AG04449 (cell line): Measurements from ENCODE around the gene FBXO31.

Source experiments
- CTCF ChIA-PET: fragments of 350-600 bp; formaldehyde crosslinking; extraction: SDS; loops from one replicate; lab custom pipeline; 2021; ENCODE audit warnings: antibody characterized with exemption; lab: Yijun Ruan, JAX
- POLR2A ChIA-PET: fragments of 400-600, 350-600 bp; formaldehyde crosslinking; extraction: SDS; loops from one replicate; lab custom pipeline; 2020; ENCODE audit warnings: antibody characterized with exemption, inconsistent platforms; lab: Yijun Ruan, JAX
- DNase-seq: peaks from one replicate; pipeline ENCODE4 v3.0.0-alpha.2; 2010; ENCODE audit warnings: low read depth, low spot score
- H3K4me3 ChIP-seq: 2 replicates; pipeline ENCODE4 v1.5.1; 2011; ENCODE audit warnings: low read depth, mild to moderate bottlenecking, control low read depth, low read length
- CTCF ChIP-seq: IDR thresholded peaks from one replicate; pipeline ENCODE4 v1.5.1; 2011; ENCODE audit warnings: mild to moderate bottlenecking, moderate library complexity, low read length, control low read depth, inconsistent platforms; ENCODE audit not compliant: insufficient read depth; ENCODE audit errors: missing control alignments

Gene FBXO31

GRCh38 chr16:87320510-87321227 is 62.9 kb downstream of the FBXO31 start:
- TF ChIP-seq CTCF = no peak
- no peak overlapping the region for H3K4me3 ChIP-seq
- ChIA-PET POLR2A (no interaction called here), CTCF (interaction anchor here (1.1 to 1.4 kb wide), 2 partner anchors 11 to 14 kb away, joined by 3 read pairs; no protein-coding TSS in a partner anchor)
- DNase-seq = no peak

- POLR2A ChIA-PET = no interaction called here
- H3K4me3 ChIP-seq = no peak overlapping the region
- no peak for DNase-seq
- CTCF ChIA-PET = no interaction called here
- no peak for TF ChIP-seq CTCF
These were observed 63.5 kb downstream of the FBXO31 start for GRCh38 chr16:87319997-87320491.

GRCh38 chr16:87319011-87319410 is 64.6 kb downstream of the FBXO31 start:
- ChIA-PET CTCF (interaction anchor here (0.7 to 2.3 kb wide), 6 partner anchors 9 to 755 kb away, joined by 3 to 10 read pairs (median 3); no protein-coding TSS in a partner anchor), POLR2A (no interaction called here)
- TF ChIP-seq CTCF = no peak
- no peak overlapping the region for H3K4me3 ChIP-seq
- DNase-seq = no peak

GRCh38 chr16:87317750-87318644 is 65.6 kb downstream of the FBXO31 start:
- ChIA-PET POLR2A (interaction anchor here (0.7 kb wide), 1 partner anchor 140 kb away, joined by 3 read pairs; no protein-coding TSS in a partner anchor), CTCF (interaction anchor here (0.7 to 3.1 kb wide), 13 partner anchors 10 to 754 kb away, joined by 3 to 18 read pairs (median 4); no protein-coding TSS in a partner anchor)
- peak overlapping the region; percentile 93 for H3K4me3 ChIP-seq
- no peak for DNase-seq
- TF ChIP-seq CTCF = no peak

- ChIA-PET CTCF (interaction anchor here (0.9 to 3.1 kb wide), 11 partner anchors 10 to 319 kb away, joined by 3 to 18 read pairs (median 4); no protein-coding TSS in a partner anchor), POLR2A (interaction anchor here (0.7 to 1.0 kb wide), 2 partner anchors 67 to 139 kb away, joined by 3 read pairs; partner anchors contain the start of gene FBXO31)
- DNase-seq = peak; percentile 66
- TF ChIP-seq CTCF = peak; percentile 65
- H3K4me3 ChIP-seq = peak within 1 kb of the TSS; percentile 93
These were observed 66.4 kb downstream of the FBXO31 start, which contains the start of gene C16orf95 for GRCh38 chr16:87316923-87317749. TSS of gene C16orf95 (minus strand) at chr16:87317392. CDS start at chr16:87317242, 150 bp downstream.
